RPMI8226 (cell line): ENCODE results near the gene GALNT17.
"Not testable (repeated sequence)": the region's sequence is repeated elsewhere in the genome, so short reads cannot be mapped to it uniquely, and the experiment has no call there.

Experiments
- DNase-seq: peaks from one replicate; pipeline ENCODE4 v3.0.0-alpha.2; 2015

GALNT17 gene

GRCh38 chr7:71705901-71706596 lies 574.1 kb downstream of the GALNT17 start:
- no peak for DNase-seq

- DNase-seq: no peak
Measured at GRCh38 chr7:71706597-71706975, 574.6 kb downstream of the GALNT17 start.

- DNase-seq: no peak
Measured at GRCh38 chr7:71707041-71707440, 575.1 kb downstream of the GALNT17 start.

GRCh38 chr7:71708710-71709109 lies 576.8 kb downstream of the GALNT17 start:
- DNase-seq: no peak

GRCh38 chr7:71710442-71710841 lies 578.5 kb downstream of the GALNT17 start:
- no peak for DNase-seq

- no peak for DNase-seq
Measured at GRCh38 chr7:71712653-71713180, 580.8 kb downstream of the GALNT17 start.

- DNase-seq: no peak
Measured at GRCh38 chr7:71716690-71717089, 584.7 kb downstream of the GALNT17 start.

- no peak for DNase-seq
Measured at GRCh38 chr7:71718563-71718962, 586.6 kb downstream of the GALNT17 start.

GRCh38 chr7:71721742-71722141 lies 589.8 kb downstream of the GALNT17 start:
- no peak for DNase-seq

GRCh38 chr7:71723859-71724258 lies 591.9 kb downstream of the GALNT17 start:
- DNase-seq: no peak

- no peak for DNase-seq
Measured at GRCh38 chr7:71727347-71727746, 595.4 kb downstream of the GALNT17 start.

- no peak for DNase-seq
Measured at GRCh38 chr7:71731740-71732139, 599.8 kb downstream of the GALNT17 start.

GRCh38 chr7:71733107-71733870 lies 601.3 kb downstream of the GALNT17 start:
- DNase-seq: peak; percentile 88

GRCh38 chr7:71735961-71736556 lies 604.1 kb downstream of the GALNT17 start:
- DNase-seq: peak; percentile 75

GRCh38 chr7:71737931-71738540 lies 606.1 kb downstream of the GALNT17 start:
- not testable (repeated sequence) for DNase-seq

- DNase-seq: no peak
Measured at GRCh38 chr7:71739520-71740173, 607.7 kb downstream of the GALNT17 start.

GRCh38 chr7:71740174-71740560 lies 608.2 kb downstream of the GALNT17 start:
- DNase-seq: no peak

- DNase-seq: peak; percentile 18
Measured at GRCh38 chr7:71746006-71746405, 614.1 kb downstream of the GALNT17 start.

- no peak for DNase-seq
Measured at GRCh38 chr7:71750290-71750689, 618.3 kb downstream of the GALNT17 start.

- peak; percentile 77 for DNase-seq
Measured at GRCh38 chr7:71752171-71752935, 620.4 kb downstream of the GALNT17 start.

GRCh38 chr7:71753236-71753635 lies 621.3 kb downstream of the GALNT17 start:
- no peak for DNase-seq
